Activated gamma-delta T cell treated with Interleukin-2 at 50 U/mL for 16 hours (primary cell): ENCODE measurements around the gene DOLK.

Experiments
- DNase-seq: peaks from one replicate; pipeline ENCODE4 v3.0.0-alpha.2; 2020

DOLK gene

GRCh38 chr9:128929560-128929959 lies 17.8 kb downstream of the DOLK start:
- DNase-seq, result no peak

GRCh38 chr9:128928624-128929023 lies 18.8 kb downstream of the DOLK start:
- DNase-seq, result no peak

GRCh38 chr9:128927731-128928411 lies 19.5 kb downstream of the DOLK start:
- peak; percentile 45 for DNase-seq

- no peak for DNase-seq
Measured at GRCh38 chr9:128923493-128923883, 23.9 kb downstream of the DOLK start.

GRCh38 chr9:128921881-128922763 lies 25.3 kb downstream of the DOLK start:
- DNase-seq, result no peak

GRCh38 chr9:128920381-128921058 lies 26.9 kb downstream of the DOLK start, which contains the start of gene PHYHD1:
Gene PHYHD1 (plus strand): TSS chr9:128920982. CDS start chr9:128922324, 1,342 bp downstream.
- DNase-seq, result no peak

- DNase-seq, result no peak
Measured at GRCh38 chr9:128919402-128920089, 27.9 kb downstream of the DOLK start.

GRCh38 chr9:128918921-128919320 lies 28.5 kb downstream of the DOLK start:
- DNase-seq, result no peak

- DNase-seq, result no peak
Measured at GRCh38 chr9:128917151-128917849, 30.1 kb downstream of the DOLK start.

GRCh38 chr9:128916745-128917144 lies 30.7 kb downstream of the DOLK start:
- DNase-seq, result no peak

GRCh38 chr9:128916204-128916603 lies 31.2 kb downstream of the DOLK start:
- DNase-seq, result no peak

GRCh38 chr9:128913995-128914772 lies 33.2 kb downstream of the DOLK start:
- no peak for DNase-seq

GRCh38 chr9:128913048-128913900 lies 34.1 kb downstream of the DOLK start:
- DNase-seq, result no peak

- DNase-seq, result no peak
Measured at GRCh38 chr9:128912270-128912853, 35.0 kb downstream of the DOLK start.

GRCh38 chr9:128911529-128912035 lies 35.8 kb downstream of the DOLK start:
- DNase-seq, result no peak

- no peak for DNase-seq
Measured at GRCh38 chr9:128910906-128911305, 36.5 kb downstream of the DOLK start.

- DNase-seq, result no peak
Measured at GRCh38 chr9:128909859-128910258, 37.5 kb downstream of the DOLK start.

GRCh38 chr9:128908372-128908771 lies 39.0 kb downstream of the DOLK start:
- no peak for DNase-seq

- no peak for DNase-seq
Measured at GRCh38 chr9:128906741-128907140, 40.7 kb downstream of the DOLK start.

- DNase-seq, result no peak
Measured at GRCh38 chr9:128905964-128906363, 41.4 kb downstream of the DOLK start.
